ENCODE results near the gene SPATA31C1. TPM values are rescaled to one million over a fixed set of nuclear protein-coding genes. Genes with fewer than 3 reads are reported as not detected.

The SPATA31C1 gene
- total and polyA plus RNA-seq, 2 of the 13 experiments (the other 11 are each of a cell fraction or from before 2014, with no cell fraction given): not detected

- CTCF ChIA-PET (ENCODE audit: low intra/inter-chr PET ratio, low total read pairs): no interaction called here
- DNase-seq (ENCODE audit: low spot score): no peak
- H3K27me3 ChIP-seq (ENCODE audit: control insufficient read depth in 1 of 2, insufficient read depth in 2 of 2, low read length in 2 of 2): peaks cover 6 to 50% of the 10 kb centered on the region in 2 experiments; a peak in 4 of 5 replicates
- BruUV-seq (replicated peaks): no TSS peak
- no peak overlapping the region for H3K27ac ChIP-seq (ENCODE audit: extremely low read length, insufficient read depth, low read length)
- intact Hi-C loops (cut with micrococcal nuclease; ENCODE audit: unreplicated experiment): no loop called here
- in situ Hi-C loops (cut with HindIII; ENCODE audit: extremely low pct_ligation_motif_present, low pct_unique_long_range_greater_than_20kb): no loop called here
- H4K20me1 ChIP-seq (ENCODE audit: insufficient read depth, low read length): no peaks in the 10 kb centered on the region
- TF ChIP-seq CTCF (CRISPR knock-in tag; IDR thresholded peaks at IDR 0.05) (peak; percentile 42), TEAD2 (CRISPR knock-in tag; IDR thresholded peaks at IDR 0.05) (no peak)
- H3K4me3 ChIP-seq (replicated peaks in 1 of 3; ENCODE audit: insufficient read depth in 1 of 3, low read depth in 2 of 3, low read length in 3 of 3): no peak overlapping the region
- H3K36me3 ChIP-seq (replicated peaks in 1 of 2; ENCODE audit: control insufficient read depth in 1 of 2, insufficient read depth in 2 of 2, low read length in 2 of 2): no peaks in the 10 kb centered on the region
- no peaks in the 10 kb centered on the region for H3K9me3 ChIP-seq (ENCODE audit: low read length)
- ATAC-seq: peak; percentile 55; the same call in 2 of the 3 replicates
- H3K4me2 ChIP-seq (ENCODE audit: low read depth, low read length): no peak overlapping the region
- no peak overlapping the region for H3K9ac ChIP-seq (ENCODE audit: insufficient read depth, low read depth, low read length)
- no peak for FAIRE-seq
- no peaks in the 10 kb centered on the region for H3K79me2 ChIP-seq (ENCODE audit: insufficient read depth, low read length)
- H2AFZ ChIP-seq (ENCODE audit: low read length): no peak overlapping the region
- POLR2A ChIA-PET: no interaction called here
- H3K4me1 ChIP-seq (ENCODE audit: insufficient read depth, low read length): no peaks in the 10 kb centered on the region
- WGBS (ENCODE audit: low lambda C conversion rate): 16% methylated on average over 4 of the region's 8 CpGs
Observed at GRCh38 chr9:87883990-87884389, 33.8 kb upstream of the SPATA31C1 start.

GRCh38 chr9:87884578-87885459, 32.9 kb upstream of the SPATA31C1 start:
- POLR2A ChIA-PET: no interaction called here
- FAIRE-seq: no peak
- TF ChIP-seq POLR2G (IDR thresholded peaks at IDR 0.05; ENCODE audit: low read depth, low read length) (no peak), ZNF563 (CRISPR knock-in tag; IDR thresholded peaks at IDR 0.05) (no peak), PLRG1 (conservative IDR thresholded peaks at IDR 0.05) (no peak), ZNF558 (CRISPR knock-in tag; IDR thresholded peaks at IDR 0.05; ENCODE audit: borderline replicate concordance) (no peak), MYC (CRISPR knock-in tag; IDR thresholded peaks at IDR 0.05; ENCODE audit: borderline replicate concordance) (no peak), CBX2 (IDR thresholded peaks at IDR 0.05; ENCODE audit: low read depth, low read length) (no peak), CBX2 (CRISPR knock-in tag; IDR thresholded peaks at IDR 0.05; ENCODE audit: low read depth) (no peak), ZNF256 (CRISPR knock-in tag; conservative IDR thresholded peaks at IDR 0.05) (no peak), PREB (CRISPR knock-in tag; IDR thresholded peaks at IDR 0.05) (no peak), NFIC (IDR thresholded peaks at IDR 0.05; ENCODE audit: low read length) (no peak), TRAFD1 (CRISPR knock-in tag; IDR thresholded peaks at IDR 0.05; ENCODE audit: borderline replicate concordance) (no peak), FOSL2 (CRISPR knock-in tag; IDR thresholded peaks at IDR 0.05) (no peak)

More at GRCh38 chr9:87884578-87885459, 32.9 kb upstream of the SPATA31C1 start:
- Histone ChIP-seq H2AFZ (ENCODE audit: low read length) (no peak overlapping the region), H3K4me3 (replicated peaks in 1 of 3; ENCODE audit: insufficient read depth in 1 of 3, low read depth in 2 of 3, low read length in 3 of 3) (no peak overlapping the region), H3K27ac (ENCODE audit: extremely low read length, insufficient read depth, low read length) (no peak overlapping the region), H3K4me2 (ENCODE audit: low read depth, low read length) (no peak overlapping the region), H3K27me3 (ENCODE audit: control insufficient read depth in 1 of 2, insufficient read depth in 2 of 2, low read length in 2 of 2) (peaks cover 6 to 50% of the 10 kb centered on the region in 2 experiments; a peak in 4 of 5 replicates), H3K9ac (ENCODE audit: insufficient read depth, low read depth, low read length) (no peak overlapping the region), H3K9me3 (ENCODE audit: low read length) (no peaks in the 10 kb centered on the region), H3K36me3 (replicated peaks in 1 of 2; ENCODE audit: control insufficient read depth in 1 of 2, insufficient read depth in 2 of 2, low read length in 2 of 2) (no peaks in the 10 kb centered on the region), H3K4me1 (ENCODE audit: insufficient read depth, low read length) (no peaks in the 10 kb centered on the region), H4K20me1 (ENCODE audit: insufficient read depth, low read length) (no peaks in the 10 kb centered on the region), H3K79me2 (ENCODE audit: insufficient read depth, low read length) (no peaks in the 10 kb centered on the region)
- BruUV-seq (replicated peaks): no TSS peak
- WGBS (ENCODE audit: low lambda C conversion rate): 19% methylated on average over 7 of the region's 17 CpGs
- in situ Hi-C loops (cut with HindIII; ENCODE audit: extremely low pct_ligation_motif_present, low pct_unique_long_range_greater_than_20kb) (no loop called here), intact Hi-C loops (cut with micrococcal nuclease; ENCODE audit: unreplicated experiment) (no loop called here)
- no peak for ATAC-seq
- CTCF ChIA-PET (ENCODE audit: low intra/inter-chr PET ratio, low total read pairs): no interaction called here
- no peak for DNase-seq (ENCODE audit: low spot score)
